PC-3 (cell line): ENCODE results near the gene HBEGF.

Experiments used
- CTCF ChIP-seq: fragments of 300-600 bp; sonication (generic); conservative IDR thresholded peaks from 2 replicates; pipeline ENCODE4 v1.5.1; 2017; ENCODE audit warnings: antibody characterized with exemption, low read depth, mild to moderate bottlenecking, low read length
- EZH2 ChIP-seq: fragments of 300-600 bp; sonication (generic); IDR thresholded peaks from one replicate; pipeline ENCODE4 v1.6.1; 2017; ENCODE audit warnings: antibody characterized with exemption, mild to moderate bottlenecking, low read length; ENCODE audit not compliant: unreplicated experiment
- EZH2phosphoT487 ChIP-seq: fragments of 300-600 bp; sonication (generic); IDR thresholded peaks from 2 replicates; pipeline ENCODE4 v1.6.1; 2018; ENCODE audit warnings: mild to moderate bottlenecking, antibody characterized with exemption, low read length, borderline replicate concordance

GRCh38 chr5:140381351-140381750, 34.9 kb upstream of the HBEGF start:
- TF ChIP-seq CTCF (no peak), EZH2 (no peak), EZH2phosphoT487 (no peak)
